ENCODE results near the gene CORO2B. TPM values are rescaled to one million over a fixed set of nuclear protein-coding genes. Genes with fewer than 3 reads are reported as not detected.

Gene CORO2B
- total RNA-seq, 4 donors from 2014 or later, result 1.3 to 3.3 (median 2.3) TPM

DNA sequence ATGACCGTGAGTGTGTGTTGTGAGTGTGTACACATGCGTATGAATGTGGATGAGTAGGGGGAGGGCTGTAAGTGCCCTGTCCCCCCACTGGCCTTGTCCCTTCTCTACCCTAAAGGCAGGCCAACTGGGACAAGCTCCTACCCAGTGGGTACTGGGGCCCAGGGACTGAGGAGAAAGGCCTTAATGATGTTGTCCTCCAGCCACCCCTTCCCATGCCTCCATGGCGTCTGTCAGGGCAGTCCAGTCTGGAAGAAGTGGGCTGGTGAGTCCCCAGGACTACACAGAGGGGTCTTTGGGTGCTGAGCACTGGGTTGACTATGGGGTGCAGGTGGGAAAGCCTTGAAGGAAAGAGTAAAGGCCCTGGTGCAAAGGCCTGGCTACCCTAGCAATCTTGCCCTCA, 16.9 kb upstream of the CORO2B start:
- Histone ChIP-seq H3K27ac (no peak overlapping the region), H3K9me3 (no peaks in the 10 kb centered on the region), H3K4me3 (no peak overlapping the region), H3K27me3 (peaks cover 12% of the 10 kb centered on the region), H3K36me3 (no peaks in the 10 kb centered on the region), H3K4me1 (peaks cover 13% of the 10 kb centered on the region)
- 56% methylated on average over 3 of the region's 3 CpGs for WGBS
- DNase-seq (ENCODE audit: low spot score in 2 of 2), result peak in 1 of 2 donors; percentile 30
- no peak for TF ChIP-seq POLR2AphosphoS5 (IDR thresholded peaks at IDR 0.05)

DNA sequence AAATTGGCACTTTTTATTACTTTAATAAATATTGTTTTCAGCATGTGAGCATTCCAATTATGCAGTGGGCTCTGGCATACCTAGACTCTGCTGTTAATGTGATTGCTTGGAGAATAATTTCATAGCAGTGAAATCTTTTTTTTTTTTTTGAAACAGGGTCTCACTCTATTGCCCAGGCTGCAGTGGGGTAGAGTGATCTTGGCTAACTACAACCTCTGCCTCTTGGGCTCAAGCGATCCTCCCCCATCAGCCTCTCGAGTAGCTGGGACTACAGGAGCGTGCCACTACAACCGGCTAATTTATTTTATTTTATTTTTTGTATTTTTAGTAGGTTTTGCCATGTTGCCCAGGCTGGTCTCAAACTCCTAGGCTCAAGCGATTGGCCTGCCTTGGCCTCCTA, 14.6 kb upstream of the CORO2B start:
- Histone ChIP-seq H3K9me3 (no peaks in the 10 kb centered on the region), H3K27me3 (peaks cover 12% of the 10 kb centered on the region), H3K27ac (no peak overlapping the region), H3K4me1 (peaks cover 8% of the 10 kb centered on the region), H3K36me3 (no peaks in the 10 kb centered on the region), H3K4me3 (no peak overlapping the region)
- TF ChIP-seq, protein P1, sequence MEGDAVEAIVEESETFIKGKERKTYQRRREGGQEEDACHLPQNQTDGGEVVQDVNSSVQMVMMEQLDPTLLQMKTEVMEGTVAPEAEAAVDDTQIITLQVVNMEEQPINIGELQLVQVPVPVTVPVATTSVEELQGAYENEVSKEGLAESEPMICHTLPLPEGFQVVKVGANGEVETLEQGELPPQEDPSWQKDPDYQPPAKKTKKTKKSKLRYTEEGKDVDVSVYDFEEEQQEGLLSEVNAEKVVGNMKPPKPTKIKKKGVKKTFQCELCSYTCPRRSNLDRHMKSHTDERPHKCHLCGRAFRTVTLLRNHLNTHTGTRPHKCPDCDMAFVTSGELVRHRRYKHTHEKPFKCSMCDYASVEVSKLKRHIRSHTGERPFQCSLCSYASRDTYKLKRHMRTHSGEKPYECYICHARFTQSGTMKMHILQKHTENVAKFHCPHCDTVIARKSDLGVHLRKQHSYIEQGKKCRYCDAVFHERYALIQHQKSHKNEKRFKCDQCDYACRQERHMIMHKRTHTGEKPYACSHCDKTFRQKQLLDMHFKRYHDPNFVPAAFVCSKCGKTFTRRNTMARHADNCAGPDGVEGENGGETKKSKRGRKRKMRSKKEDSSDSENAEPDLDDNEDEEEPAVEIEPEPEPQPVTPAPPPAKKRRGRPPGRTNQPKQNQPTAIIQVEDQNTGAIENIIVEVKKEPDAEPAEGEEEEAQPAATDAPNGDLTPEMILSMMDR (IDR thresholded peaks at IDR 0.05), result no peak
- TF ChIP-seq POLR2A (IDR thresholded peaks at IDR 0.05), result no peak
- TF ChIP-seq EP300 (IDR thresholded peaks at IDR 0.05), result no peak
- no peak for TF ChIP-seq POLR2AphosphoS5 (IDR thresholded peaks at IDR 0.05)
- WGBS, result 95% methylated on average over 5 of the region's 5 CpGs
- no peak for DNase-seq (ENCODE audit: low spot score in 2 of 2)

DNA sequence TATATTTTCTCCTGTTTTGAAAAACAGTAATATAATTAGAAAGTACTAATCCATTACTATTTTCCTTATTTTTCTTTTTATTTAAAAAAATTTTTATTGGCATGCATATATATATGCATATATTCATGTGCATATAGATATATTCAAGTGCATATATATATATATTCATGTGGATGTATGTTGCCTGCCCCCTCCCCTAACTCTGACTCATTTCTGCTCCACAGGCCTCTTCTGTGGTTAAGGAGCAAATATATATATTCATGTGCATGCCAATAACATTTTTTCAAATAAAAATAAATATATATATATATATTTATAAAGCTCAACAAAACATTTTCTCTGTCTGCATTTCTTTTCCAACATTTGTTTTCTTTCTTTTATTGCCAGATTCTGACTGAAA, 13.6 kb upstream of the CORO2B start:
- DNase-seq (ENCODE audit: low spot score in 2 of 2), result no peak
- H3K27ac ChIP-seq, result no peak overlapping the region
- TF ChIP-seq, protein P1 (IDR thresholded peaks at IDR 0.05), result no peak
- TF ChIP-seq POLR2AphosphoS5 (IDR thresholded peaks at IDR 0.05) (no peak), EP300 (IDR thresholded peaks at IDR 0.05) (no peak), POLR2A (IDR thresholded peaks at IDR 0.05) (no peak)
- H3K27me3 ChIP-seq, result peaks cover 10% of the 10 kb centered on the region
- no peaks in the 10 kb centered on the region for H3K36me3 ChIP-seq
- H3K9me3 ChIP-seq, result no peaks in the 10 kb centered on the region
- H3K4me3 ChIP-seq, result no peak overlapping the region
- H3K4me1 ChIP-seq, result no peaks in the 10 kb centered on the region

DNA sequence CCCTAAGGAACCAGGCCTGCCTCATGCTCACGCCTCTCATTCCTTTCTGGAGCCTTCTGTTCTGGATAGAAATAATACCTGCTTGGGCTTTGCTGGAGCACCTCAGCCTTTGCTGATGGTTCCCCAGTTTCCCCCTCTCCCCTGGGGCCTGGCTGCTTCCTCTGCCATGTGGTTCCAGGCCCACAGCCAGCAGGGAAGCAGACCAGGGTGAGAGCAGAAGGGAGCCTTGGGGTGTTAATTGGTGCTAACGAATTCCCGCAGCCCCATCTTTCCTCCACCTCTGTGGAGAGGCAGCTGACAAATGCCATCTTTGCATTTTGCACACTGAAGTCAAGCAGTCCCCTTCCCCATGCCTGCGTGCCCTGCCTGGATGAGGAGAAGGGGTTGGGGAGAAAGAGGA, 13.1 kb upstream of the CORO2B start:
- Histone ChIP-seq H3K9me3 (no peaks in the 10 kb centered on the region), H3K4me3 (no peak overlapping the region), H3K27ac (no peak overlapping the region), H3K27me3 (peaks cover 7% of the 10 kb centered on the region), H3K4me1 (no peaks in the 10 kb centered on the region), H3K36me3 (no peaks in the 10 kb centered on the region)
- no peak for TF ChIP-seq POLR2A (IDR thresholded peaks at IDR 0.05)
- DNase-seq (ENCODE audit: low spot score in 2 of 2), result peak in 1 of 2 donors; percentile 37
- WGBS, result 79% methylated on average over 4 of the region's 4 CpGs

DNA sequence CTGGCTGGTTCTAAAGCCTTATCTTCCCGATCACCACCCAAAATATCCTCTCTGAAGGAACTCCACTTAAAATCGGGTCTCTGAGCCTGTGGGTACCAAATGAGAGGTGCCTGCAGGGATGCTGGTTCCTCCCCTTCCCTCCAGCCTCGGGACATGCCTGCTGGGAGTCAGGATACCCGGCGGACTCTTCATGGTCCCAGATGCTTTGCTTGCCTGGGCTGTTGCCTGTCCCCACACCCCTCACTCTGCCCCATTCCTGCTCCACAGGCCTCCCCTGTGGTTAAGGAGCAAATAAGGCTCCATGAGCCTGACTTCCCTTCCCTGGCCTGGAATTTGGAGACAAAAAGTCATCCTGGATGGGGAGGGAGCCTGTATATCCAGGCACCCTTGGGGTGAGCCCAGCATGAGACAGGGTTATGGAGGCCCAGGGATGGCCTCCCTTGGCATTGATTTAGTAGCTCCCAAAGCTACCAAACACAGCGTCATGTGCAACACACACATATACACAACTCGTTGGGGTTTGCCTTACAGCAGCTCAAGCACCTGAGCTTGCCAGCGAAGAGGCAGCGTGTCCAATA, 12.3 kb upstream of the CORO2B start:
- Histone ChIP-seq H3K36me3 (no peaks in the 10 kb centered on the region), H3K27ac (no peak overlapping the region), H3K4me1 (no peaks in the 10 kb centered on the region), H3K27me3 (no peaks in the 10 kb centered on the region), H3K9me3 (no peaks in the 10 kb centered on the region), H3K4me3 (no peak overlapping the region)
- WGBS, result 60% methylated on average over 9 of the region's 9 CpGs
- DNase-seq (ENCODE audit: low spot score in 2 of 2), result peak in 1 of 2 donors; percentile 44
- TF ChIP-seq POLR2AphosphoS5 (IDR thresholded peaks at IDR 0.05) (no peak), EP300 (IDR thresholded peaks at IDR 0.05) (no peak), POLR2A (IDR thresholded peaks at IDR 0.05) (no peak)
- TF ChIP-seq, protein P1 (IDR thresholded peaks at IDR 0.05), result no peak

DNA sequence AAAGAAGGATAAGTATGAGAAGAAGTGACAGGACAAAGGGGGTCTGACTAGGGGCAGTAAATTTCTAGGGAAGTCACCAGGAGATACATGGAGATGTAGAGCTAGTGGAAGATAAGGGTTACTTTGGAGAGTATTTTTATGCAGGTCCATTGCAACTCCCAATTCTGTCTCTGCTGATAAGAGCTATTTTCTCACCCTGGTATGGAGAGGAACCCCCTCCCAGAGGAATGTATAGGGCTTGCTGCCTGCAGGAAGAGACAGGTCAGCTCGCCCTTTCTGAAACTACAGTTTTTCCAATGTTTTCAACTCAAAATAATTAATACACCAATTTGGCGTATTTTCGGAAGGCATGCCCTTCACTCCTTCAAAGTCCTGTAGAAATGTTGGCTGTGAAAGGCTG, 11.4 kb upstream of the CORO2B start:
- Histone ChIP-seq H3K27me3 (peaks cover 6% of the 10 kb centered on the region), H3K4me1 (peaks cover 5% of the 10 kb centered on the region), H3K27ac (no peak overlapping the region), H3K9me3 (no peaks in the 10 kb centered on the region), H3K36me3 (no peaks in the 10 kb centered on the region), H3K4me3 (no peak overlapping the region)
- TF ChIP-seq POLR2AphosphoS5 (IDR thresholded peaks at IDR 0.05), result no peak
- TF ChIP-seq, protein P1 (IDR thresholded peaks at IDR 0.05), result no peak
- TF ChIP-seq EP300 (IDR thresholded peaks at IDR 0.05), result no peak
- TF ChIP-seq POLR2A (IDR thresholded peaks at IDR 0.05), result no peak
- 95% methylated on average over 3 of the region's 3 CpGs for WGBS
- DNase-seq (ENCODE audit: low spot score in 2 of 2), result no peak
